ENCODE results near the gene FCHSD2.

GRCh38 chr11:72984453-72985077 is 157.6 kb downstream of the FCHSD2 start:
- TF ChIP-seq HDGF (IDR thresholded peaks at IDR 0.05; ENCODE audit: borderline replicate concordance) (no peak), SP1 (IDR thresholded peaks at IDR 0.05) (no peak), FOXK2 (IDR thresholded peaks at IDR 0.05) (no peak), TARDBP (IDR thresholded peaks at IDR 0.05) (no peak), PKNOX1 (IDR thresholded peaks at IDR 0.05) (no peak), BHLHE40 (IDR thresholded peaks at IDR 0.05; ENCODE audit: borderline replicate concordance) (no peak), ZNF384 (IDR thresholded peaks at IDR 0.05) (no peak), FOXM1 (IDR thresholded peaks at IDR 0.05; ENCODE audit: borderline replicate concordance) (no peak), CTBP1 (IDR thresholded peaks at IDR 0.05; ENCODE audit: borderline replicate concordance) (no peak), SUZ12 (IDR thresholded peaks at IDR 0.05) (no peak)
